IMR-90 (cell line): ENCODE results near the gene ANKRD63. TPM values are rescaled to one million over a fixed set of nuclear protein-coding genes. Genes with fewer than 3 reads are reported as not detected.

ENCODE experiments used
- ATAC-seq: fragments of 200-7000 bp; cut with Tn5 transposase; 2 replicates; pipeline ENCODE4 v1.9.1; 2020; ENCODE audit warnings: low read depth, mild to moderate bottlenecking, moderate library complexity
- BruUV-seq: library from RNA; stranded (reverse); fragments of 400-500 nt; replicated peaks from 2 replicates; lab custom pipeline; 2021; lab: Mats Ljungman, UMichigan
- CTCF ChIA-PET: fragments of 300-600 bp; formaldehyde crosslinking; extraction: SDS; loops from one replicate; lab custom pipeline; 2021; ENCODE audit warnings: antibody characterized with exemption; lab: Yijun Ruan, JAX
- POLR2A ChIA-PET: fragments of 300-600 bp; sonication (Branson Sonifier 250); formaldehyde crosslinking; loops from one replicate; lab custom pipeline; 2022; ENCODE audit warnings: antibody characterized with exemption; ENCODE audit not compliant: unreplicated experiment; lab: Charles Lee
- DNase-seq: peaks from one replicate; pipeline ENCODE4 v3.0.0; 2013
- H2AFZ ChIP-seq: replicated peaks from 2 replicates; pipeline ENCODE3; 2013; ENCODE audit warnings: low read length, mild to moderate bottlenecking; ENCODE audit not compliant: poor library complexity
- H2AK5ac ChIP-seq: 2 replicates; pipeline ENCODE4 v1.6.1; 2013; ENCODE audit warnings: low read depth, low read length, inconsistent platforms
- H2AK9ac ChIP-seq: replicated peaks from 2 replicates; pipeline ENCODE3; 2013; ENCODE audit warnings: mild to moderate bottlenecking, low read depth, low read length, moderate library complexity; ENCODE audit not compliant: poor library complexity
- H2BK120ac ChIP-seq: 2 replicates; pipeline ENCODE4 v1.6.1; 2013; ENCODE audit warnings: low read depth, low read length, inconsistent platforms
- H2BK15ac ChIP-seq: 3 replicates; pipeline ENCODE4 v1.6.1; 2013; ENCODE audit warnings: low read depth, low read length, inconsistent platforms
- H2BK20ac ChIP-seq: 2 replicates; pipeline ENCODE4 v1.6.1; 2013; ENCODE audit warnings: low read depth, mild to moderate bottlenecking, inconsistent platforms, low read length, moderate library complexity
- H2BK5ac ChIP-seq: 2 replicates; pipeline ENCODE4 v1.6.1; 2013; ENCODE audit warnings: mild to moderate bottlenecking, low read depth, low read length, inconsistent platforms; ENCODE audit not compliant: poor library complexity, severe bottlenecking
- H3K14ac ChIP-seq: replicated peaks from 2 replicates; pipeline ENCODE4 v1.6.1; 2013; ENCODE audit warnings: low read depth, low read length, inconsistent platforms
- H3K18ac ChIP-seq: 2 replicates; pipeline ENCODE4 v1.6.1; 2013; ENCODE audit warnings: low read depth, low read length, control low read depth
- H3K23ac ChIP-seq: 2 replicates; pipeline ENCODE4 v1.6.1; 2013; ENCODE audit warnings: low read depth, low read length, inconsistent platforms
- H3K27ac ChIP-seq: 2 replicates; pipeline ENCODE4 v1.5.1; 2013; ENCODE audit warnings: mild to moderate bottlenecking, control low read depth, low read length; ENCODE audit not compliant: insufficient read depth
- H3K27me3 ChIP-seq: 2 replicates; pipeline ENCODE4 v1.6.1; 2013; ENCODE audit warnings: low read length; ENCODE audit not compliant: control insufficient read depth, insufficient read depth
- H3K36me3 ChIP-seq: 2 replicates; pipeline ENCODE4 v1.6.1; 2013; ENCODE audit warnings: low read length, mixed read lengths; ENCODE audit not compliant: control insufficient read depth, insufficient read depth
- H3K4ac ChIP-seq: 2 replicates; pipeline ENCODE4 v1.6.1; 2013; ENCODE audit warnings: low read depth, low read length, inconsistent platforms
- H3K4me1 ChIP-seq: 2 replicates; pipeline ENCODE4 v1.6.1; 2013; ENCODE audit warnings: low read length, mixed read lengths; ENCODE audit not compliant: control insufficient read depth, insufficient read depth
- H3K4me2 ChIP-seq: 2 replicates; pipeline ENCODE4 v1.6.1; 2013; ENCODE audit warnings: low read depth, mild to moderate bottlenecking, control low read depth, low read length, moderate library complexity
- H3K4me3 ChIP-seq: 2 replicates; pipeline ENCODE4 v1.5.1; 2013; ENCODE audit warnings: low read depth, mild to moderate bottlenecking, control low read depth, low read length, moderate library complexity; ENCODE audit not compliant: insufficient read depth
- H3K56ac ChIP-seq: 2 replicates; pipeline ENCODE4 v1.6.1; 2013; ENCODE audit warnings: low read length, inconsistent platforms; ENCODE audit not compliant: insufficient read depth; ENCODE audit errors: extremely low read depth
- H3K79me1 ChIP-seq, 2 experiments: 2 replicates each; pipeline ENCODE4 v1.6.1; 2013; ENCODE audit warnings: low read length in 2 of 2, inconsistent platforms in 1 of 2, low read depth in 1 of 2
- H3K9ac ChIP-seq: 2 replicates; pipeline ENCODE4 v1.6.1; 2013; ENCODE audit warnings: low read depth, low read length, control low read depth
- H3K9me1 ChIP-seq: 2 replicates; pipeline ENCODE4 v1.6.1; 2013; ENCODE audit warnings: low read length, inconsistent platforms; ENCODE audit not compliant: insufficient read depth
- H3K9me3 ChIP-seq: 2 replicates; pipeline ENCODE4 v1.6.1; 2013; ENCODE audit warnings: low read length; ENCODE audit not compliant: control insufficient read depth, insufficient read depth
- H4K20me1 ChIP-seq: 2 replicates; pipeline ENCODE4 v1.6.1; 2013; ENCODE audit warnings: low read length, inconsistent platforms; ENCODE audit not compliant: insufficient read depth
- H4K5ac ChIP-seq: 2 replicates; pipeline ENCODE4 v1.6.1; 2013; ENCODE audit warnings: mild to moderate bottlenecking, low read depth, low read length, control low read depth
- H4K8ac ChIP-seq, 2 experiments: 2 replicates each; pipeline ENCODE4 v1.6.1; 2013; ENCODE audit warnings: low read depth in 2 of 2, low read length in 2 of 2, control low read depth in 1 of 2, inconsistent platforms in 1 of 2
- H4K91ac ChIP-seq: 2 replicates; pipeline ENCODE4 v1.6.1; 2013; ENCODE audit warnings: low read depth, low read length, inconsistent platforms; ENCODE audit not compliant: insufficient read depth
- BHLHE40 ChIP-seq: fragments of 150-350 bp; IDR thresholded peaks from 2 replicates; pipeline ENCODE4 v1.6.1; 2016; ENCODE audit warnings: mild to moderate bottlenecking, low read depth, low read length
- CHD1 ChIP-seq: IDR thresholded peaks from 2 replicates; pipeline ENCODE4 v1.6.1; 2012; ENCODE audit warnings: low read depth, low read length, improper control_type of control experiment
- FOS ChIP-seq: fragments of 150-350 bp; IDR thresholded peaks from 2 replicates; pipeline ENCODE4 v1.6.1; 2016; ENCODE audit warnings: low read depth, low read length
- MAFK ChIP-seq: IDR thresholded peaks from 2 replicates; pipeline ENCODE4 v1.6.1; 2012; ENCODE audit warnings: low read depth, low read length, improper control_type of control experiment
- MAZ ChIP-seq: IDR thresholded peaks from 2 replicates; pipeline ENCODE4 v1.6.1; 2012; ENCODE audit warnings: low read depth, mild to moderate bottlenecking, low read length, improper control_type of control experiment, moderate library complexity, borderline replicate concordance
- RCOR1 ChIP-seq: IDR thresholded peaks from 2 replicates; pipeline ENCODE4 v1.6.1; 2012; ENCODE audit warnings: mild to moderate bottlenecking, low read length, improper control_type of control experiment; ENCODE audit not compliant: insufficient replicate concordance
- RFX5 ChIP-seq: IDR thresholded peaks from 2 replicates; pipeline ENCODE4 v1.8.0; 2012; ENCODE audit warnings: low read depth, mild to moderate bottlenecking, low read length, moderate library complexity
- WGBS, 2 experiments: methylation state at CpG; one replicate each; pipeline versions ENCODE4 v1.1.5 to v1.1.7; 2013; ENCODE audit warnings: missing lambda C conversion rate in 2 of 2; ENCODE audit not compliant: insufficient read length in 1 of 2; ENCODE audit errors: extremely low coverage in 2 of 2; 5-methylcytosine and 5-hydroxymethylcytosine counted together
- dilution Hi-C: fragments of 300-500 bp; cut with HindIII; formaldehyde crosslinking; loops from one replicate; pipeline ENCODE4 v1.14.3; 2018; ENCODE audit warnings: low sequenced_read_pairs; ENCODE audit not compliant: unreplicated experiment
- in situ Hi-C: fragments of 300-500 bp; cut with MboI; formaldehyde crosslinking; loops from 3 replicates; pipeline ENCODE4 v1.14.3; 2019; ENCODE audit warnings: low sequenced_read_pairs, inconsistent platforms, mixed read lengths
- intact Hi-C: fragments of 100-400 bp; cut with micrococcal nuclease; formaldehyde crosslinking; loops from 2 replicates; pipeline ENCODE4 v1.10.0; 2022
- polyA plus RNA-seq, 3 experiments: library from polyadenylated mRNA; depleted of rRNA; stranded (reverse); fragments of >200 nt; gene quantifications; 2 replicates each; pipeline ENCODE4 v1.2.3, GENCODE V29; 2012; ENCODE audit warnings: low replicate concordance in 1 of 3
- total RNA-seq: library from RNA; depleted of rRNA; stranded (reverse); fragments of >200 nt; gene quantifications from 2 replicates; pipeline ENCODE4 v1.2.3, GENCODE V29; 2012

The ANKRD63 gene
- total and polyA plus RNA-seq, 2 of the 4 experiments (the other 2 are of a cell fraction): not detected

DNA sequence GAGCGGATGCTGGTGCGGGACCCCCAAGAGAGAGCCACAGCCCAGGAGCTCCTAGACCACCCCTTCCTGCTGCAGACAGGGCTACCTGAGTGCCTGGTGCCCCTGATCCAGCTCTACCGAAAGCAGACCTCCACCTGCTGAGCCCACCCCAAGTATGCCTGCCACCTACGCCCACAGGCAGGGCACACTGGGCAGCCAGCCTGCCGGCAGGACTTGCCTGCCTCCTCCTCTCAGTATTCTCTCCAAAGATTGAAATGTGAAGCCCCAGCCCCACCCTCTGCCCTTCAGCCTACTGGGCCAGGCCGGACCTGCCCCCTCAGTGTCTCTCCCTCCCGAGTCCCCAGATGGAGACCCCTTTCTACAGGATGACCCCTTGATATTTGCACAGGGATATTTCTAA, 6.9 kb downstream of the ANKRD63 start:
- Histone ChIP-seq H2BK120ac (no peak overlapping the region), H4K20me1 (no peaks in the 10 kb centered on the region), H3K27ac (no peak overlapping the region), H2BK15ac (no peak overlapping the region), H3K14ac (no peak overlapping the region), H3K27me3 (peaks cover 32% of the 10 kb centered on the region), H3K4ac (no peak overlapping the region), H3K4me1 (no peaks in the 10 kb centered on the region), H2AFZ (peak overlapping the region; percentile 14), H3K9me1 (no peaks in the 10 kb centered on the region), H3K56ac (no peak overlapping the region), H3K4me2 (no peak overlapping the region), H4K5ac (no peak overlapping the region), H3K18ac (no peak overlapping the region), H3K9ac (no peak overlapping the region), H2BK20ac (no peak overlapping the region), H3K4me3 (no peak overlapping the region), H2AK5ac (no peak overlapping the region), H3K9me3 (no peaks in the 10 kb centered on the region), H2BK5ac (no peak overlapping the region), H4K8ac (no peak overlapping the region), H3K79me1 (no peaks in the 10 kb centered on the region), H3K36me3 (no peaks in the 10 kb centered on the region), H3K23ac (no peak overlapping the region), H4K91ac (no peak overlapping the region), H2AK9ac (peak overlapping the region; percentile 39)
- ChIA-PET CTCF (interaction anchor here (6.0 kb wide), 1 partner anchor 58 kb away, joined by 81 read pairs; no protein-coding TSS in a partner anchor), POLR2A (no interaction called here)
- dilution Hi-C loops: no loop called here
- in situ Hi-C loops: loop anchor here (5.0 kb wide), 1 partner anchor 151 kb away; no protein-coding TSS in a partner anchor
- TF ChIP-seq RCOR1 (no peak), MAZ (no peak), RFX5 (no peak), CHD1 (no peak), BHLHE40 (no peak), FOS (no peak), MAFK (no peak)
- BruUV-seq: no TSS peak
- 88% methylated on average over 3 of the region's 7 CpGs; no CpG with 5 or more reads in 1 of the 2 experiments for WGBS, 2 experiments
- ATAC-seq: no peak
- intact Hi-C loops: no loop called here
- DNase-seq: no peak
